Measurements from ENCODE around the gene ENTR1.
A peak's percentile ranks its signal among the peaks of the same experiment; 100 is the strongest.
"Not testable (repeated sequence)": the region's sequence is repeated elsewhere in the genome, so short reads cannot be mapped to it uniquely, and the experiment has no call there.

The ENTR1 gene

DNA sequence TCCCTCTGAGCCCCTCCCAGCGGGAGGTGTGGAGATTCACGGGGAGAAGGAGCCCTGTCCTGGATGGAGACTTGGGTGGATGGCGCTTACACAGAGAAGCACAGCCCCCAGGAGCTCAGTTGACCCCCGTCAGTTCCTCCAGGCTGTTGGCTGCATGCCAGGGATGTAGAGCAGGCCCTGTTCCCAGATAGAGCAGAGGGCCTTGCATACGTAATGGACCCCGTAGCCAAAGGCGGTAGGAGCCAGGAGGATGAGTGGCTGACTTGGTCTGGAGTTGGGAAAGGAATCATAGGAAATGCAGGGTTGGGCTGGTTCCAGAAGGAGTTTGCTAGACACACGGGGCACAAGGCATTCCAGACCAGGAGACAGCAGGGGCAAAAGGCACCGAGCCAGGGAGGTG lies 2.5 kb upstream of the ENTR1 start:
- FAIRE-seq (no peak), DNase-seq (ENCODE audit: insufficient read length) (no peak)
- no peak for TF ChIP-seq POLR2A (IDR thresholded peaks at IDR 0.05; ENCODE audit: low read depth, low read length)
- no peak for TF ChIP-seq POLR2AphosphoS5 (IDR thresholded peaks at IDR 0.05; ENCODE audit: low read depth, low read length)

GRCh38 chr9:136411378-136411777 lies 964 bp upstream of the ENTR1 start:
- DNase-seq (ENCODE audit: insufficient read length) (no peak), FAIRE-seq (no peak)
- TF ChIP-seq TAF1 (IDR thresholded peaks at IDR 0.05; ENCODE audit: borderline replicate concordance, low read depth, low read length) (no peak), POLR2A (IDR thresholded peaks at IDR 0.05; ENCODE audit: low read depth, low read length) (no peak), POLR2AphosphoS5 (IDR thresholded peaks at IDR 0.05; ENCODE audit: low read depth, low read length) (no peak)

GRCh38 chr9:136409557-136410455 lies 608 bp downstream of the ENTR1 start:
- TF ChIP-seq POLR2A (IDR thresholded peaks at IDR 0.05; ENCODE audit: low read depth, low read length) (no peak), POLR2AphosphoS5 (IDR thresholded peaks at IDR 0.05; ENCODE audit: low read depth, low read length) (no peak; the same call in 1 of the 2 replicates), TAF1 (IDR thresholded peaks at IDR 0.05; ENCODE audit: borderline replicate concordance, low read depth, low read length) (no peak)
- FAIRE-seq: peak; percentile 53
- peak; percentile 54 for DNase-seq (ENCODE audit: insufficient read length)

- DNase-seq (ENCODE audit: insufficient read length) (no peak), FAIRE-seq (no peak)
- no peak for TF ChIP-seq TAF1 (IDR thresholded peaks at IDR 0.05; ENCODE audit: borderline replicate concordance, low read depth, low read length)
- TF ChIP-seq POLR2A (IDR thresholded peaks at IDR 0.05; ENCODE audit: low read depth, low read length): no peak
- TF ChIP-seq POLR2AphosphoS5 (IDR thresholded peaks at IDR 0.05; ENCODE audit: low read depth, low read length): no peak
Measured at GRCh38 chr9:136407911-136408310, 2.5 kb downstream of the ENTR1 start.

- TF ChIP-seq POLR2A (IDR thresholded peaks at IDR 0.05; ENCODE audit: low read depth, low read length): 0 out of 2 replicates have a peak, but pooled peaks have one; percentile 30
- FAIRE-seq; DNase-seq (ENCODE audit: insufficient read length): not testable (repeated sequence)
Measured at GRCh38 chr9:136407061-136407460, 3.4 kb downstream of the ENTR1 start.

DNA sequence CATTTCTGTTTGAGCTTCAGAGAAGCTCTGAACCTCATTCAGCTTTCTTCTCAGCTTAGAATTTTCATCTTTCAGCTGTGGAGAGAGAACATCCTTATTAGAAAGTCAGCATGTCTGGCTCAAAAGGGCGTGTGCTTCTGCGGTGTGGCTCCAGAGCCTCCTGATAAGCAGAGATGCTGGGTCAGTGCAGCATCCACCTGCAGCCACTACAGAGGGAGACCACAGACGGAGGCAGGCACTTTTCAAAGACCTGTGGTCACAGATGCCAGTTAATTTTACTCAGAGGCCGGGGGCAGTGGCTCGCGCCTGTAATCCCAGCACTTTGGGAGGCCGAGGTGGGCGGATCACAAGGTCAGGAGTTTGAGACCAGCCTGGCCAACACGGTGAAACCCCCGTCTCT lies 4.5 kb downstream of the ENTR1 start:
- not testable (repeated sequence) for FAIRE-seq; DNase-seq (ENCODE audit: insufficient read length)

DNA sequence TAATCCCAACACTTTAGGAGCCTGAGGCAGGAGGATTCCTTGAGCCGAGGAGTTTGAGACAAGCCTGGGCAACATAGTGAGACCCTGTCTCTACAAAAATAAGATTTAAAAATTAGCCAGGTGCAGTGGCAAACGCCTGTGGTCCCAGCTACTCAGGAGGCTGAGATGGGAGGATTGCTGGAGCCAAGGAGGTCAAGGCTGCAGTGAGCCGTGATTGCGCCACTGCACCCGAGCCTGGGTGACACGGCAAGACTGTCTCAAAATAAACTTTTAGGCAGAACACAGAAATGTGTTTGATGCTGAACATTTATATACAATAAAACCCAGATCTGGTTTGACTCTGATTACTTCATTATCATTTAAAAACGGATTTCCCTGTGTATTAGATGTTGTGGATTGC lies 4.9 kb downstream of the ENTR1 start:
- TF ChIP-seq POLR2A (IDR thresholded peaks at IDR 0.05; ENCODE audit: low read depth, low read length) (no peak), TAF1 (IDR thresholded peaks at IDR 0.05; ENCODE audit: borderline replicate concordance, low read depth, low read length) (no peak), POLR2AphosphoS5 (IDR thresholded peaks at IDR 0.05; ENCODE audit: low read depth, low read length) (no peak)
- FAIRE-seq (no peak), DNase-seq (ENCODE audit: insufficient read length) (no peak)

DNA sequence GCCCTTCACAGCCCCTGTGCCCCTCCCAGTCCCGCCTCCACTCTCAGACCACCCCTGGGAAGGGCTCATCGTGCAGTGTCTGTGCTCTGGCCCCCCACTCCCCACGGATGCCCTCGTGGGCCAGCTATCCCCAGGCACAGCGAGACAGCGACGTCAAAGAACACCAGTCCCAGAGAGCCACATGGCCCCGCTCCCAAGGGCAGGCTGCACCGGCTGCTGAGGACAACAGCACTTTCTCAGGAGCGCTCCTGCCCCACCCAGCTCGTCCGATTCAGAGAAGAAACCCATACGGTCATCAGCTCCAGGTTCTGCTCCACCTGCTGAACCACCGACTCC lies 5.6 kb downstream of the ENTR1 start:
- DNase-seq (ENCODE audit: insufficient read length) (no peak), FAIRE-seq (peak; percentile 40)
- TF ChIP-seq TAF1 (IDR thresholded peaks at IDR 0.05; ENCODE audit: borderline replicate concordance, low read depth, low read length) (no peak), POLR2AphosphoS5 (IDR thresholded peaks at IDR 0.05; ENCODE audit: low read depth, low read length) (no peak), POLR2A (IDR thresholded peaks at IDR 0.05; ENCODE audit: low read depth, low read length) (no peak)

DNA sequence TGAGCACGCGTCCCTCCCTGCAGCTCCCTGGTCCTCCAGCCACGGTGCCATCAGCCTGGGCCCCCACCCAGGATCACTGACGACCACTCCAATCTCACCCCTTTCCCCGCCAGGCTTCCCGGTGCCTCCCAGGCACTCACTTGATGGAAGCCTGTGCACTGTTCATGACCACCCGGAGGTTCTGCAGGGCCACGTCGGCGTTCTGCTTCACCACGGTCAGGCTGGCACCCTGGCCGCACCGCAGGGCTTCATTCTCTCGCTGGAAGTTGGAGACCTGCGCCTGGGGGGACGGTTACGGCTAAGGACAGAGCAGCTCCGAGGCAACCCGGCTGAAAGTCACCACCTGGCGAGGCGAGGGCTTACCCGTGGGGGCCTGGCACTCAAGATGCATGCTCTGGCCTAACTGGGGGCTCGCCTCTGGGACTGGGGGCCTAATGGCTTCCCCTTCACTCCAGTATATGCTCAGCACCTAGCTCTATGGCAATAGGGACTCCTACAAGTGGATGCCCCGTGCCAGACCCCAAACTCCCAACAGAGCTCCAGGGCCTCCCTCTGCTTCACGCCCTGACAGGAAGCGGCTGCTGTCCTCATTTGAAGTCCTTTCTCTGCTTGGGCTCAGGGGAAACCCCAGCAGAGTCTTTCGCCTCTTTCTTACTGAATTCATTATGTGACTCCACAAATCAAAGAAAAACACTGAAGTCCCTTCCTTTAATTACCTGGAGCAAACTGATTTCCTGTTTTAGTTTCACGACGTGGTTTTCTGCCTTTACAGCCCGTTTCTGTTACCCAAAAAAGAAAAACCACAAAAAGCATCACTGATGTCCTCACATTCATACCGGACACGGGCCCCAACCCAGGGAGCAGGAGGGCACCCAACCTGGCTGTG lies 6.3 kb downstream of the ENTR1 start:
- DNase-seq (ENCODE audit: insufficient read length): peak; percentile 58
- TF ChIP-seq POLR2AphosphoS5 (IDR thresholded peaks at IDR 0.05; ENCODE audit: low read depth, low read length): no peak
- TF ChIP-seq TAF1 (IDR thresholded peaks at IDR 0.05; ENCODE audit: borderline replicate concordance, low read depth, low read length): no peak
- peak; percentile 24 for FAIRE-seq

- DNase-seq (ENCODE audit: insufficient read length) (peak; percentile 72), FAIRE-seq (peak; percentile 83)
- TF ChIP-seq POLR2AphosphoS5 (IDR thresholded peaks at IDR 0.05; ENCODE audit: low read depth, low read length) (peak; percentile 74; the same call in 1 of the 2 replicates), POLR2A (IDR thresholded peaks at IDR 0.05; ENCODE audit: low read depth, low read length) (peak; percentile 70), TAF1 (IDR thresholded peaks at IDR 0.05; ENCODE audit: borderline replicate concordance, low read depth, low read length) (no peak)
Measured at GRCh38 chr9:136403538-136403914, 6.9 kb downstream of the ENTR1 start.

GRCh38 chr9:136402067-136402466 lies 8.3 kb downstream of the ENTR1 start:
- no peak for DNase-seq (ENCODE audit: insufficient read length)
- FAIRE-seq: no peak
- TF ChIP-seq TAF1 (IDR thresholded peaks at IDR 0.05; ENCODE audit: borderline replicate concordance, low read depth, low read length): no peak
- no peak for TF ChIP-seq POLR2A (IDR thresholded peaks at IDR 0.05; ENCODE audit: low read depth, low read length)
- TF ChIP-seq POLR2AphosphoS5 (IDR thresholded peaks at IDR 0.05; ENCODE audit: low read depth, low read length): no peak
